ENCODE results near the gene CPED1. TPM values are rescaled to one million over a fixed set of nuclear protein-coding genes. Genes with fewer than 3 reads are reported as not detected.
"Not testable (repeated sequence)": the region's sequence is repeated elsewhere in the genome, so short reads cannot be mapped to it uniquely, and the experiment has no call there.

Gene CPED1
- total and polyA plus RNA-seq, 4 experiments from 2014 or later, result 0.32 TPM; not detected in 3

DNA sequence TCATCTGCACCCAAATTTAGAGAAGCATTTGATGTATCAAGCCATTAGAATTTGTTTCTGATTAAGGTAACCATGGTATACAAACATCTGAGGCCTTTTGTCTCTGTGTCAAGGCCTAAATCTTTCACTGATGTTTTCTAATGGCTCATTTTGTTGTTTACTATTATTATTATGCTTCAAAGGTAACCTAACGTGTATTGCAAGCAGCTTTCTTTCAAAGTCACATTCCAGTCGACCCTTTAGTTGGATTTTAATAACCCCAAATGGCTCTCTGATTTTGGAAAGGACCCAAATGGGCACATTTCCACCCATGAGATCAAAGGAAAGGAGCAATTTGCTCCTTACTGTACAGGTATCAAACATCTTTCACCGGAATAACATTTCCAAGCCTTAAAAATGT lies 293.6 kb downstream of the CPED1 start:
- Mint-ChIP-seq H3K36me3 (no peaks in the 10 kb centered on the region), H3K4me1 (no peaks in the 10 kb centered on the region), H3K27ac (no peak overlapping the region), H3K27me3 (peaks cover 4% of the 10 kb centered on the region in 2 donors), H3K4me3 (no peak overlapping the region), H3K9me3 (peaks cover 0 to 11% (median 3%) of the 10 kb centered on the region in 8 donors)
- ChIA-PET POLR2A (ENCODE audit: partially characterized antibody) (no interaction called here), CTCF (ENCODE audit: partially characterized antibody) (no interaction called here)
- no peaks in the 10 kb centered on the region for H3K36me3 ChIP-seq (ENCODE audit: insufficient read depth, low read length)
- intact Hi-C loops (cut with micrococcal nuclease), result no loop called here
- no peaks in the 10 kb centered on the region for H3K9me3 ChIP-seq (ENCODE audit: control insufficient read depth in 1 of 2, low read length in 2 of 2)
- no peaks in the 10 kb centered on the region for H3K4me1 ChIP-seq (ENCODE audit: insufficient read depth, low read length)
- no peak overlapping the region for H3K4me3 ChIP-seq (ENCODE audit: low read length in 2 of 2)
- H3K27ac ChIP-seq (ENCODE audit: low read depth, low read length), result no peak overlapping the region
- no peak for DNase-seq
- no peaks in the 10 kb centered on the region for H3K27me3 ChIP-seq (ENCODE audit: insufficient read depth, low read length)

DNA sequence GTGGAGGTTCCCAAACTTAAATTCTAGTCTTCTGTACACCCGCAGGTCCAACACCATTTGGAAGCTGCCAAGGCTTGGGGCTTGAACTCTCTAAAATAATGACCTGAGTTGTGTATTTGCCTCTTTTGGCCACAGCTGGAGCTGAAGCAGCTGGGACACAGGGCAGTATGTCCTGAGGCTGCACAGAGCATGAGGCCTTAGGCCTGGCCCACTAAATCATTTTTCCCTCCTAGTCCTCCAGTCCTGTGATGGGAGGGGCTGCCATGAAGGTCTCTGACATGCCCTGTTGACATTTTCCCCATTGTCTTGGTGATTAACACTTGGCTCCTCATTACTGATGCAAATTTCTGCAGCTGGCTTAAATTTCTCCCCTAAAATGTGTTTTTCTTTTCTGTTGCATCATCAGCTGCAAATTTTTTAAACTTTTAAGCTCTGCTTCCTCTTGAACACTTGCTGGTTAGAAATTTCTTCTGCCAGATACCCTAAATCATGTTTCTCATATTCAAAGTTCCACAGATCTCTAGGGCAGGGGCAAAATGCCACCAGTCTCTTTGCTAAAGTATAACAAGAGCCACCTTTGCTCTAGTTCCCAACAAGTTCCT lies 296.7 kb downstream of the CPED1 start:
- ChIA-PET POLR2A (ENCODE audit: partially characterized antibody) (no interaction called here), CTCF (ENCODE audit: partially characterized antibody) (no interaction called here)
- H3K27ac ChIP-seq (ENCODE audit: low read depth, low read length), result no peak overlapping the region
- no peak overlapping the region for H3K4me3 Mint-ChIP-seq
- intact Hi-C loops (cut with micrococcal nuclease), result no loop called here
- no peaks in the 10 kb centered on the region for H3K9me3 ChIP-seq (ENCODE audit: control insufficient read depth in 1 of 2, low read length in 2 of 2)
- H3K4me1 ChIP-seq (ENCODE audit: insufficient read depth, low read length), result no peaks in the 10 kb centered on the region
- no peaks in the 10 kb centered on the region for H3K36me3 Mint-ChIP-seq
- DNase-seq, result no peak
- no peak overlapping the region for H3K4me3 ChIP-seq (ENCODE audit: low read length in 2 of 2)
- no peaks in the 10 kb centered on the region for H3K27me3 Mint-ChIP-seq
- no peak overlapping the region for H3K27ac Mint-ChIP-seq
- H3K4me1 Mint-ChIP-seq, result no peaks in the 10 kb centered on the region
- no peaks in the 10 kb centered on the region for H3K36me3 ChIP-seq (ENCODE audit: insufficient read depth, low read length)
- peaks cover 0 to 13% (median 5%) of the 10 kb centered on the region in 8 donors for H3K9me3 Mint-ChIP-seq
- no peaks in the 10 kb centered on the region for H3K27me3 ChIP-seq (ENCODE audit: insufficient read depth, low read length)

DNA sequence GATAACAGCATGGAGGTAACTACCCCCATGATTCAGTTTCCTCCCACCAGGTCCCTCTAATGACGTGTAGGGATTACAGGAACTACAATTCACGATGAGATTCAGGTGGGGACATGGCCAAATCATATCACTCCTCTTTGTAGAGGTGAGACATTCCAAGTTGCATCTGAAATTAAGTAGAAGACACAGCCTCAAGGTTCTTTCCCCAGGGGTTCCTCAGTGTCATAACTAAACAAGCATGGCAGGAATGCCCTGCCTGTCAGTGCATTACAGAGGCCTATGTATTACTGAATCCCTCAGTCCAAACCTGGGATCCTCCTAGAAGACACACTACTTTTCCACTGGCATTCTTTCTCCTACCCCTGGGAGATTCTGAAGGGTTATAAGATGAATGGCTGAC lies 297.7 kb downstream of the CPED1 start:
- no peaks in the 10 kb centered on the region for H3K36me3 Mint-ChIP-seq
- no peaks in the 10 kb centered on the region for H3K4me1 Mint-ChIP-seq
- no peak overlapping the region for H3K4me3 Mint-ChIP-seq
- peaks cover 0 to 16% (median 5%) of the 10 kb centered on the region in 8 donors for H3K9me3 Mint-ChIP-seq
- H3K27ac Mint-ChIP-seq, result no peak overlapping the region
- ChIA-PET POLR2A (ENCODE audit: partially characterized antibody) (no interaction called here), CTCF (ENCODE audit: partially characterized antibody) (no interaction called here)
- Histone ChIP-seq H3K27me3 (ENCODE audit: insufficient read depth, low read length) (no peaks in the 10 kb centered on the region), H3K36me3 (ENCODE audit: insufficient read depth, low read length) (no peaks in the 10 kb centered on the region), H3K27ac (ENCODE audit: low read depth, low read length) (no peak overlapping the region), H3K4me1 (ENCODE audit: insufficient read depth, low read length) (no peaks in the 10 kb centered on the region), H3K4me3 (ENCODE audit: low read length in 2 of 2) (no peak overlapping the region), H3K9me3 (ENCODE audit: control insufficient read depth in 1 of 2, low read length in 2 of 2) (no peaks in the 10 kb centered on the region)
- H3K27me3 Mint-ChIP-seq, result no peaks in the 10 kb centered on the region
- intact Hi-C loops (cut with micrococcal nuclease), result no loop called here
- DNase-seq, result no peak

DNA sequence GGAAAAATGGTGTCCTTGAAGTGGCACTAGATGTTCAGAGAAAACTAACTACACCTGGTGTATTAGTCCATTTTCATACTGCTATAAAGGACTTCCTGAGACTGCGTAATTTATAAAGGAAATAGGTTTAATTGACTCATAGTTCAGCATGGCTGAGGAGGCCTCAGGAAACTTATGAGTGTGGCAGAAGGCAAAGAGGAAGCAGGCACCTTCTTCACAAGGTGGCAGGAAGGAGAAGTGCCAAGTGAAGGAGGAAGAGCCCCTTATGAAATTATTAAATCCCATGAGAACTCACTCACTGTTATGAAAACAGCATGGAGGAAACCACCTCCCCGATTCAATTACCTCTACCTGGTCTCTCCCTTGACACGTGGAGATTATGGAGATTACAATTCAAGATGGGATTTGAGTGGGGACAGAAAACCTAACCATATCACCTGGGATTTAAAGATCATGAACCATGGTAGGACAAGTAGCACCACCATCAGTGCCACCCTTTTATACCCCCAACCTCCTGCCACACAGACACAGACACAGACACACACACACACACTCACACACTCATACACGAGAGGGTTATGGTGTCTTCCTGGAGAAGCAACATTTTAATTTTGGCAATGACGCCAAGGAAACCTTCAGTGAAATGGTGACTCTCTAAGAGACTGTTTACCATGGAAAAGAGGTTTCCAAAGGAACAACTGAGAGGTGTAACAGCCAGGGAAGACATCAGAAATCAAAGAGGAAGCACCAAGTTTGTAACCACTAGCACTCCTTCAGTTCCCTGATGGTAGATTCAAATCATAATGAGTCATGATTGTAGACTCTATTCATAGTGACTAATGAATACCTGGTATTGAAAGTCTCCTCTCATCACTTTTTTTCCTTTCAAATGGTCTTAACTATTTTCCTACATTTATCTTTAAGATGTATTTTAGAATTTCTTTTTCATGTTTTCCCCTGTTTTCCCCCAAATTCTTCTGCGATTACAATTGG lies 298.5 kb downstream of the CPED1 start:
- Mint-ChIP-seq H3K4me1 (no peaks in the 10 kb centered on the region), H3K27ac (no peak overlapping the region), H3K4me3 (no peak overlapping the region), H3K27me3 (no peaks in the 10 kb centered on the region), H3K9me3 (peaks cover 0 to 20% (median 5%) of the 10 kb centered on the region in 8 donors), H3K36me3 (no peaks in the 10 kb centered on the region)
- POLR2A ChIA-PET (ENCODE audit: partially characterized antibody), result no interaction called here
- Histone ChIP-seq H3K4me1 (ENCODE audit: insufficient read depth, low read length) (no peaks in the 10 kb centered on the region), H3K27ac (ENCODE audit: low read depth, low read length) (no peak overlapping the region), H3K36me3 (ENCODE audit: insufficient read depth, low read length) (no peaks in the 10 kb centered on the region), H3K9me3 (ENCODE audit: control insufficient read depth in 1 of 2, low read length in 2 of 2) (no peaks in the 10 kb centered on the region), H3K27me3 (ENCODE audit: insufficient read depth, low read length) (no peaks in the 10 kb centered on the region), H3K4me3 (ENCODE audit: low read length in 2 of 2) (no peak overlapping the region)
- CTCF ChIA-PET (ENCODE audit: partially characterized antibody), result no interaction called here
- DNase-seq, result no peak
- intact Hi-C loops (cut with micrococcal nuclease), result no loop called here

DNA sequence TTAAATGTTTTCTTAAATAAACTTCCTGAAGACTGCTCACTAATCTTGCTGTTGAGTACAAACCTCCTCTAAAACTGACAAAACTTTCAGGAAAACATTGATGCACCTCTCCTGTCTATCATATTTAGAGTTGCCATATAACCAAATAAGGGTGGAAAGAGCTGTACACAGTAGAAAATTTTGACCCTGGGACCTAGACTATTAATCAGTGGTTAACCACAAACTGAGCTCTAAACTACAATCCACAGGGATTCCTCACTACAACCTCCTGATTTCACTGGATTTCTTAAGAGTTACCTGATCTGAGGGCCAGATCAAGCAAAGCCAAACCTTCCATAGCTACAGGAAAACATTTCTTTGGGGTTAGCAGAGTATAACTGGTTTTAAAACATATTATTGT lies 300.4 kb downstream of the CPED1 start:
- H3K27ac Mint-ChIP-seq, result no peak overlapping the region
- peaks cover under 1 to 2% of the 10 kb centered on the region in 2 donors for H3K27me3 Mint-ChIP-seq
- Histone ChIP-seq H3K9me3 (ENCODE audit: control insufficient read depth in 1 of 2, low read length in 2 of 2) (no peaks in the 10 kb centered on the region), H3K4me3 (ENCODE audit: low read length in 2 of 2) (no peak overlapping the region), H3K4me1 (ENCODE audit: insufficient read depth, low read length) (no peaks in the 10 kb centered on the region), H3K36me3 (ENCODE audit: insufficient read depth, low read length) (no peaks in the 10 kb centered on the region), H3K27me3 (ENCODE audit: insufficient read depth, low read length) (no peaks in the 10 kb centered on the region), H3K27ac (ENCODE audit: low read depth, low read length) (no peak overlapping the region)
- ChIA-PET POLR2A (ENCODE audit: partially characterized antibody) (no interaction called here), CTCF (ENCODE audit: partially characterized antibody) (interaction anchor here (0.8 kb wide), 1 partner anchor 17 kb away, joined by 3 read pairs; no protein-coding TSS in a partner anchor)
- H3K9me3 Mint-ChIP-seq, result peaks cover 0 to 20% (median 5%) of the 10 kb centered on the region in 8 donors
- no peak overlapping the region for H3K4me3 Mint-ChIP-seq
- DNase-seq, result no peak
- H3K4me1 Mint-ChIP-seq, result no peaks in the 10 kb centered on the region
- H3K36me3 Mint-ChIP-seq, result no peaks in the 10 kb centered on the region
- intact Hi-C loops (cut with micrococcal nuclease), result no loop called here

DNA sequence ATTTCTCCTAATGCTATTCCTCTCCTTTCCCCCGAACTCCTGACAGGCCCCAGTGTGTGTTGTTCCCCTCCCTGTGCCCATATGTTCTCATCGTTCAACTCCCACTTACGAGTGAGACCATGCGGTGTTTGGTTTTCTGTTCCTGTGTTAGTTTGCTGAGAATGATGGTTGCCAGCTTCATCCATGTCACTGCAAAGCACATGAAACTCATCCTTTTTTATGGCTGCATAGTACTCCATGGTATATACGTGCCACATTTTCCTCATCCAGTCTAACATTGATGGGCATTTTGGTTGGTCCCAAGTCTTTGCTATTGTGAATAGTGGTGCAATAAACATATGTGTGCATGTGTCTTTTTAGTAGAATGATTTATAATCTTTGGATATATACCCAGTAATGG lies 301.4 kb downstream of the CPED1 start:
- intact Hi-C loops (cut with micrococcal nuclease); H3K36me3 ChIP-seq (ENCODE audit: insufficient read depth, low read length); H3K4me1 ChIP-seq (ENCODE audit: insufficient read depth, low read length); H3K36me3 Mint-ChIP-seq; H3K9me3 ChIP-seq (ENCODE audit: control insufficient read depth in 1 of 2, low read length in 2 of 2); H3K27ac Mint-ChIP-seq; H3K27me3 ChIP-seq (ENCODE audit: insufficient read depth, low read length); POLR2A ChIA-PET (ENCODE audit: partially characterized antibody); H3K27me3 Mint-ChIP-seq; DNase-seq; H3K27ac ChIP-seq (ENCODE audit: low read depth, low read length); H3K4me1 Mint-ChIP-seq; H3K4me3 Mint-ChIP-seq; CTCF ChIA-PET (ENCODE audit: partially characterized antibody); H3K4me3 ChIP-seq (ENCODE audit: low read length in 2 of 2): not testable (repeated sequence)
- H3K9me3 Mint-ChIP-seq, result peaks cover 0 to 17% (median 5%) of the 10 kb centered on the region in 8 donors

DNA sequence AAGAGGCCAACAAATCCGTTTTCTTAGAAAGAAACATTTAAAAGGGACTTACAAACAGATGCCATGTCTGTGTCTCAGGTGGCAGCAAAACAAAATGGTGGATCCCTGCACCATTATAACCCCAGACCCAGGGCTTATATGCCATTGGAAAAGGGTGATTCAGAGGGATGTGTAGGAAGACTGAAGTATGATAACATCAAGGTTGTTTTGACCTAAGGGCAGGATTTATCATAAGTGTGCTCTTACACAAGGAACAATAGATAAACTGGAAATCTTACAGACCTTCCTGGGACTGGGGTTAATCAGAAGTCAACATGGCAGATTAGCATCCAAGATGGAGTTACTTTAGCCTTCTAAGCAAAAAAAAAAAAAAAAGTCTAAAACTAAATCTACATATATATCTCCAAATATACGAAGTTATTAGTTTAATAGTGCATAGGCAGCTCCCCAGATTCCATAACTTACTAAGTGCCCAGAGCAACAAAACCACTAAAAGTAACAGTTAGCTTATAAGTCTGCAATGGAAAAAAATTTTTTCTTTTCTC lies 306.0 kb downstream of the CPED1 start:
- no peaks in the 10 kb centered on the region for H3K36me3 ChIP-seq (ENCODE audit: insufficient read depth, low read length)
- no peak overlapping the region for H3K4me3 Mint-ChIP-seq
- H3K27ac Mint-ChIP-seq, result no peak overlapping the region
- H3K9me3 Mint-ChIP-seq, result peaks cover 0 to 9% (median 2%) of the 10 kb centered on the region in 8 donors
- H3K4me3 ChIP-seq (ENCODE audit: low read length in 2 of 2), result no peak overlapping the region
- H3K36me3 Mint-ChIP-seq, result no peaks in the 10 kb centered on the region
- intact Hi-C loops (cut with micrococcal nuclease), result no loop called here
- no peaks in the 10 kb centered on the region for H3K4me1 Mint-ChIP-seq
- peaks cover 3% of the 10 kb centered on the region in 2 donors for H3K27me3 Mint-ChIP-seq
- H3K27me3 ChIP-seq (ENCODE audit: insufficient read depth, low read length), result no peaks in the 10 kb centered on the region
- H3K4me1 ChIP-seq (ENCODE audit: insufficient read depth, low read length), result no peaks in the 10 kb centered on the region
- no peak for DNase-seq
- CTCF ChIA-PET (ENCODE audit: partially characterized antibody), result no interaction called here
- no peaks in the 10 kb centered on the region for H3K9me3 ChIP-seq (ENCODE audit: control insufficient read depth in 1 of 2, low read length in 2 of 2)
- no peak overlapping the region for H3K27ac ChIP-seq (ENCODE audit: low read depth, low read length)
- POLR2A ChIA-PET (ENCODE audit: partially characterized antibody), result no interaction called here
